Stimulated activated CD4-positive, alpha-beta T cell treated with anti-CD3 and anti-CD28 coated beads, TNF-alpha, amount 100 ng/mL, for 1 hour (primary cell): Measurements from ENCODE around the gene SDC3.

Source experiments
- DNase-seq, 3 donors: peaks; one replicate each; pipeline ENCODE4 v3.0.0-alpha.2; 2020; ENCODE audit warnings: low read depth in 3 of 3, low spot score in 1 of 3

The SDC3 gene

GRCh38 chr1:30855686-30856259 lies 52.8 kb downstream of the SDC3 start:
- DNase-seq = no peak

GRCh38 chr1:30853350-30853749 lies 55.2 kb downstream of the SDC3 start:
- DNase-seq = no peak

GRCh38 chr1:30852026-30852425 lies 56.5 kb downstream of the SDC3 start:
- no peak for DNase-seq

GRCh38 chr1:30851286-30851685 lies 57.3 kb downstream of the SDC3 start:
- DNase-seq = no peak

- DNase-seq = no peak
Observed at GRCh38 chr1:30850607-30851006, 58.0 kb downstream of the SDC3 start.

- DNase-seq = no peak
Observed at GRCh38 chr1:30848130-30848529, 60.4 kb downstream of the SDC3 start.

- no peak for DNase-seq
Observed at GRCh38 chr1:30847358-30847972, 61.1 kb downstream of the SDC3 start.

- no peak for DNase-seq
Observed at GRCh38 chr1:30846587-30846986, 62.0 kb downstream of the SDC3 start.

GRCh38 chr1:30845904-30846290 lies 62.7 kb downstream of the SDC3 start:
- no peak for DNase-seq

GRCh38 chr1:30845237-30845903 lies 63.2 kb downstream of the SDC3 start:
- no peak for DNase-seq

GRCh38 chr1:30844631-30845030 lies 63.9 kb downstream of the SDC3 start:
- no peak for DNase-seq

- DNase-seq = no peak
Observed at GRCh38 chr1:30842697-30843354, 65.7 kb downstream of the SDC3 start.

GRCh38 chr1:30840904-30841598 lies 67.5 kb downstream of the SDC3 start:
- DNase-seq = no peak

GRCh38 chr1:30839827-30840359 lies 68.7 kb downstream of the SDC3 start:
- no peak for DNase-seq

GRCh38 chr1:30838996-30839395 lies 69.6 kb downstream of the SDC3 start:
- DNase-seq = no peak

GRCh38 chr1:30837653-30838052 lies 70.9 kb downstream of the SDC3 start:
- DNase-seq = no peak

- no peak for DNase-seq
Observed at GRCh38 chr1:30834253-30834652, 74.3 kb downstream of the SDC3 start.

- no peak for DNase-seq
Observed at GRCh38 chr1:30830537-30830936, 78.0 kb downstream of the SDC3 start.

GRCh38 chr1:30829889-30830288 lies 78.7 kb downstream of the SDC3 start:
- no peak for DNase-seq

GRCh38 chr1:30824736-30825429 lies 83.7 kb downstream of the SDC3 start:
- no peak for DNase-seq
